Lung (tissue), 12 donors: ENCODE data around the gene SDCBP2. TPM values are rescaled to one million over a fixed set of nuclear protein-coding genes. Genes with fewer than 3 reads are reported as not detected.

Experiments
- ATAC-seq: fragments of 200-7000 bp; cut with Tn5 transposase; one replicate; pipeline ENCODE4 v1.9.1; 2020; ENCODE audit warnings: moderate number of reproducible peaks; ENCODE audit not compliant: insufficient read depth, low FRiP score
- DNase-seq, 3 donors: peaks; one replicate each; pipeline ENCODE4 v3.0.0-alpha.2; 2013 to 2017
- H3K27ac ChIP-seq, 2 donors: one replicate each; pipeline ENCODE4 v1.5.1; 2013; ENCODE audit warnings: mild to moderate bottlenecking in 2 of 2, moderate library complexity in 2 of 2, control low read depth in 1 of 2, inconsistent platforms in 1 of 2, low read depth in 1 of 2, low read length in 1 of 2
- H3K27me3 ChIP-seq, 3 donors: one replicate each; pipeline ENCODE4 v1.5.1; 2013; ENCODE audit warnings: low read length in 2 of 3; ENCODE audit not compliant: control insufficient read depth in 3 of 3, insufficient read depth in 3 of 3
- H3K36me3 ChIP-seq, 4 donors: one replicate each; pipeline ENCODE4 v1.5.1; 2013; ENCODE audit warnings: low read length in 4 of 4, mild to moderate bottlenecking in 1 of 4, moderate library complexity in 1 of 4; ENCODE audit not compliant: control insufficient read depth in 4 of 4, insufficient read depth in 4 of 4
- H3K4me1 ChIP-seq, 5 donors: one replicate each; pipeline ENCODE4 v1.5.1; 2013; ENCODE audit warnings: low read length in 5 of 5, mild to moderate bottlenecking in 2 of 5, moderate library complexity in 1 of 5; ENCODE audit not compliant: control insufficient read depth in 5 of 5, insufficient read depth in 5 of 5
- H3K4me3 ChIP-seq: one replicate; pipeline ENCODE4 v1.5.1; 2013; ENCODE audit warnings: mild to moderate bottlenecking, control low read depth, moderate library complexity
- H3K9ac ChIP-seq, 2 donors: one replicate each; pipeline ENCODE4 v1.5.1; 2013; ENCODE audit warnings: low read length in 2 of 2, control low read depth in 1 of 2; ENCODE audit not compliant: insufficient read depth in 1 of 2
- H3K9me3 ChIP-seq, 4 donors: one replicate each; pipeline ENCODE4 v1.5.1; 2013; ENCODE audit warnings: low read length in 3 of 4, mild to moderate bottlenecking in 1 of 4, moderate library complexity in 1 of 4; ENCODE audit not compliant: control insufficient read depth in 4 of 4, insufficient read depth in 3 of 4
- WGBS, 2 donors: extraction: QIAGEN DNeasy Blood & Tissue Kit; methylation state at CpG; one replicate each; pipeline ENCODE4 v1.1.7; 2013; 5-methylcytosine and 5-hydroxymethylcytosine counted together
- polyA plus RNA-seq, 2 donors: library from polyadenylated mRNA; stranded (reverse); fragments of 200-250 nt; gene quantifications; one replicate each; pipeline ENCODE4 v1.2.1, GENCODE V29; 2013
- total RNA-seq, 2 donors: library from RNA; depleted of rRNA in 1 of 2; stranded (reverse); fragments of >200 nt in 1 of 2; gene quantifications; one replicate each; pipeline ENCODE4 v1.2.1, GENCODE V29; 2014 to 2021
- TF ChIP-seq, protein P1 (sequence below): IDR thresholded peaks from 2 replicates; pipeline ENCODE4 v1.5.1; 2012; ENCODE audit warnings: mild to moderate bottlenecking; ENCODE audit errors: control extremely low read depth, extremely low read depth
- donor health status: control.
- donor health status: control.
- donor health status: Bipolar disorder and iron deficiency.
- donor health status: healthy.
- donor health status: DM: yes; HTN: yes; CAD: no.

Gene SDCBP2
- total and polyA plus RNA-seq, 4 donors = 3.5 to 18.1 (median 12.5) TPM

GRCh38 chr20:1334761-1335160 lies 5.8 kb upstream of the SDCBP2 start:
- no peak for ATAC-seq
- Histone ChIP-seq H3K27me3 (no peaks in the 10 kb centered on the region), H3K4me1 (peaks cover 0 to 35% (median 5%) of the 10 kb centered on the region in 5 donors), H3K27ac (peak overlapping the region in 1 of 2 donors; percentile 64), H3K9ac (no peak overlapping the region), H3K36me3 (peaks cover 0 to 6% (median 0%) of the 10 kb centered on the region in 4 donors), H3K9me3 (no peaks in the 10 kb centered on the region), H3K4me3 (no peak overlapping the region)
- no peak for DNase-seq
- TF ChIP-seq, protein P1, sequence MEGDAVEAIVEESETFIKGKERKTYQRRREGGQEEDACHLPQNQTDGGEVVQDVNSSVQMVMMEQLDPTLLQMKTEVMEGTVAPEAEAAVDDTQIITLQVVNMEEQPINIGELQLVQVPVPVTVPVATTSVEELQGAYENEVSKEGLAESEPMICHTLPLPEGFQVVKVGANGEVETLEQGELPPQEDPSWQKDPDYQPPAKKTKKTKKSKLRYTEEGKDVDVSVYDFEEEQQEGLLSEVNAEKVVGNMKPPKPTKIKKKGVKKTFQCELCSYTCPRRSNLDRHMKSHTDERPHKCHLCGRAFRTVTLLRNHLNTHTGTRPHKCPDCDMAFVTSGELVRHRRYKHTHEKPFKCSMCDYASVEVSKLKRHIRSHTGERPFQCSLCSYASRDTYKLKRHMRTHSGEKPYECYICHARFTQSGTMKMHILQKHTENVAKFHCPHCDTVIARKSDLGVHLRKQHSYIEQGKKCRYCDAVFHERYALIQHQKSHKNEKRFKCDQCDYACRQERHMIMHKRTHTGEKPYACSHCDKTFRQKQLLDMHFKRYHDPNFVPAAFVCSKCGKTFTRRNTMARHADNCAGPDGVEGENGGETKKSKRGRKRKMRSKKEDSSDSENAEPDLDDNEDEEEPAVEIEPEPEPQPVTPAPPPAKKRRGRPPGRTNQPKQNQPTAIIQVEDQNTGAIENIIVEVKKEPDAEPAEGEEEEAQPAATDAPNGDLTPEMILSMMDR = no peak
- 58 to 59% methylated on average over 3 of the region's 3 CpGs for WGBS, 2 donors

GRCh38 chr20:1334370-1334731 lies 5.4 kb upstream of the SDCBP2 start:
- 78 to 86% methylated on average over 4 of the region's 4 CpGs for WGBS, 2 donors
- H3K27ac ChIP-seq = peak overlapping the region in 1 of 2 donors; percentile 64

DNA sequence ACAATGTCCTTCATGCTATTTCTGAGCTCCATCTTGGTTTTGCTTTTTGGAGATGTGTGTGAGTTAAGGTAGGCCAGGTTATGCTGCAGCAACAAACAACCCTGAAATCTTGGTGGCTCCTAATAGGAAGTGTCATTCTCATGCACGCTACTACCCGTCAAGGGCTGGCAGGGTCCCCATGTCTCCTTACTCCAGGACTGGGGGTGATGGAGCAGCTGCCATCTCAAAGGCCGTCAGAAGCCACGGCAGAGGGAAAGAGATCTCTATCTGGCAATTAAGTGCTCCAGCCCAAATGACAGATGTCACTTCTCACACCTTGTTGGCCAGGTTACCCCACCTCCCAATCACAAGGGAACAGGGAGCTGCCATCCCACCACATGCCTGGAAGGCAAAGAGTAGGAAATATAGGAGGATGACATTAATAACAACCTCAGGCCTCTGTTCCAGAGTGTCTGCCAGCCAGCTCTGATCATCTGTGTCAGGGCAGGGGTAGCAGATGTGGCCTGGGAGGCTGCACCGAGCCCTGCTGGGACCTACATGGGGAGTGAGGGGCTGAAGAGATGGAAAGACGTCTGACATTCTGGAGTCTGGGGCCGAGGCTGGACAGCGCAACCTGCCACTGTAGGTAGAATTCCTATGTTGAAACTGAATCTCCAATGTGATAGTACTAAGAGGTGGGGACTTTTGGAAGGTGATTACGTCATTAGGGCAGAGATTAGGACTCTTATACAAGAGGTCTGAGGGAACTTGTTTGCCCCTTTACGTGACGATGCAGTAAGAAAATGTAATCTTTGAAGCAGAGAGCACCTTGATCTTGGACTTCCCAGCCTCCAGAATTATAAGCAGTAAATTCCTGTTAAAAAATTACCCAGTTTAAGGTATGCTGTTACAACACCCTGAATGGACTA lies 4.8 kb upstream of the SDCBP2 start:
- H3K4me3 ChIP-seq = no peak overlapping the region
- no peaks in the 10 kb centered on the region for H3K9me3 ChIP-seq
- ATAC-seq = no peak
- DNase-seq = no peak
- H3K27ac ChIP-seq = peak overlapping the region in 1 of 2 donors; percentile 73
- H3K36me3 ChIP-seq = peaks cover 0 to 6% (median 0%) of the 10 kb centered on the region in 4 donors
- TF ChIP-seq, protein P1 = no peak
- WGBS, 2 donors = 91 to 94% methylated on average over 11 of the region's 11 CpGs
- no peak overlapping the region for H3K9ac ChIP-seq
- no peaks in the 10 kb centered on the region for H3K27me3 ChIP-seq
- H3K4me1 ChIP-seq = peaks cover 0 to 40% (median 5%) of the 10 kb centered on the region in 5 donors

More at GRCh38 chr20:1334370-1334731, 5.4 kb upstream of the SDCBP2 start:
- Histone ChIP-seq H3K4me3 (no peak overlapping the region), H3K9ac (no peak overlapping the region), H3K4me1 (peaks cover 0 to 35% (median 5%) of the 10 kb centered on the region in 5 donors), H3K36me3 (peaks cover 0 to 6% (median 0%) of the 10 kb centered on the region in 4 donors), H3K9me3 (no peaks in the 10 kb centered on the region), H3K27me3 (no peaks in the 10 kb centered on the region)
- DNase-seq (no peak), ATAC-seq (no peak)
- TF ChIP-seq, protein P1 = no peak
